DMS 273 (cell line): ENCODE data around the gene SH3BGR.
A peak's percentile ranks its signal among the peaks of the same experiment; 100 is the strongest.
"Not testable (repeated sequence)": the region's sequence is repeated elsewhere in the genome, so short reads cannot be mapped to it uniquely, and the experiment has no call there.

Experiments
- DNase-seq: peaks from one replicate; lab custom pipeline; 2025; ENCODE audit not compliant: unreplicated experiment; lab: John Stamatoyannopoulos, UW

Gene SH3BGR

DNA sequence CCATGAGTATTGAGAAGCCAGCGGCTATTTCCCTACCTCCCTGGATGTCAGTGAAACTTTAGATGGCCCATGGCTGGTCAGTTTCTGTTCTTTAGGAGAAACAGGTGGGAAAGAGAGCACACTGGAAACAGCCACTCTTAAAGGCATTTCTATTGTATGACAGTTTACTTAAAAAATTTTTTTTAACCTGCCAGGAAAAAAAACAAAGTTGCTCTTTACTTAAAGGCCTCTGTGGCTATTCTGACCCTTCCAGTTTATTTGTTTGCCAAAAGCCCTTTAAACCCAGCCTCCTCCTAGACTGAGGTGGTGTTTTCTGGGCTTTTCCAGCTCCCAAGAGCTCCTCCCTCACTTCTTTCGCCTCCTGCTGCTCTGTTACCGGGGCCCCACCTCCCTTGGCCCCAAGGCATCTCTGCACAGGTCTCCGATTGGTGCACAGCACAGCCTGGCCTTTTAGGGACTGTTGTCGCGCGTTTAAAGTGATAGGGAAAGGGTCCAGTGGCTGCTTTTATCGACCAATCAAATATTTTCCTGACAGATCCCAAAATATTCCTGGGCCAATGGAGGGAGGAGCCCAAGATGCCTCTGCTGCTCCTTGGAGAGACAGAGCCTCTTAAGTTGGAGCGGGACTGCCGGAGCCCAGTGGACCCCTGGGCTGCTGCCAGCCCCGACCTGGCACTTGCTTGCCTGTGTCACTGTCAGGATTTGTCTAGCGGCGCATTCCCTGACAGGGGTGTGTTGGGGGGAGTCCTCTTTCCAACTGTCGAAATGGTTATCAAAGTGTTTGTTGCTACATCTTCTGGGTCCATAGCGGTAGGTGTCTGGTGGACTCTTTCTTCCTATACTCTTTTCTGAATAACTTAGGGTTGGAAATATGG lies at the start of gene SH3BGR:
TSS of gene SH3BGR (plus strand) at position 639 of the 875 bp plus-strand sequence. CDS start at position 766, 127 bp downstream.
- DNase-seq = peak; percentile 29

DNA sequence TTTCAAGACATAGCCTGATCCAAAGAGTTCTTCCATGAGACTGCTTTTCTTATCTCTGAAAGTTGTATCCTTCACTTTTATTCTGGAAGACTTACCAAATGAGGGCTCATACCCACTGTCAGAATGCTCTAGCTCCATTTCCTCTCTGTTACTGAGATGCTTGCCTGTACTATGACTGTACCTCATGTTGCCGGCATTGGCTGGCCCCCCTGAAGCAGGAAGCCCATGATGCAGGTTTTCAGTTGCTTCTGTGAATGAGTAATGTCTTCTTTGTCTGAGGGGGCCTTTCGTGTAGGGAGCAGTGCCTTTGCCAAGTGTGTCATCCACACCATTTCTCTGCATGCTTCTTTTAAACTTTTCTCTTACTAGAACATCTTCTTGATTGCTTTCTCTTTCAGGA lies 45.7 kb upstream of the SH3BGR start:
- no peak for DNase-seq

DNA sequence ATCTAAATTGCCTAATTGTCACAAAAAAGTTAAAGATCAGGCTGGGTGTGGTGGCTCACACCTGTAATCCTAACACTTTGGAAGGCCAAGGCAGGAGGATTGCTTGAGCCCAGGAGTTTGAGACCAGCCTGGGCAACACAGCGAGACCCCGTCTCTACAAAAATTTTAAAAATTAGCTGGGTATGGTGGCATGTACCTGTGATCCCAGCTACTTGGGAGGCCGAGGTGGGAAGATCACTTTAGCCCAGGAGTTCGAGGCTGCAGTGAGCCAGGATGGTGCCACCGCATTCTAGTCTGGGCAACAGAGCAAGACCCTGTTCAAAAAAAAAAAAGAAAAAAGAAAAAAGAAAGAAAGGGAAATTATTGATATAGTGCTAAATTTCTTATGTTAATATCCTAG lies 32.6 kb upstream of the SH3BGR start:
- DNase-seq = not testable (repeated sequence)

- DNase-seq = no peak
Observed at GRCh38 chr21:39422527-39423241, 29.1 kb upstream of the SH3BGR start.

GRCh38 chr21:39429445-39429844 lies 22.3 kb upstream of the SH3BGR start:
- DNase-seq = no peak

DNA sequence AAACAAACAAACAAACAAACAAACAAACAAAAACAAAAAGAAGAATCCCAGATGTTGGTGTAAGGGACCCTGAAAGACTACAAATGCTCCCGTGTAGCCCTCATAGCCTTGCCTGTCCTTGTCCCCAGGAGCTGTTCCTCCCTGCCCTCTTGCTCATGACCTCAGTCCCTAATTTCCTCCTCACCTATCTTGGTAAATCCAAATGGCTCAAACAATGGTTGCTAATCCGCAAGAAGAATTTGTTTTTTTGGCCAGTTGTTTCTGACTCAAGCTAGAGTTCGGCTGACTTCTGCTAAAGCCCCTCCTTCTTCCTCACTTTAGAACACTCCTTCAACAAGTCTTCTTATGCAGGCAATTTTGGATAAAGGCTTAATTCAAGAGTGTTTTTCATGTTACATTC lies 21.8 kb upstream of the SH3BGR start:
- DNase-seq = no peak

- no peak for DNase-seq
Observed at GRCh38 chr21:39430457-39430856, 21.3 kb upstream of the SH3BGR start.

GRCh38 chr21:39430954-39431353 lies 20.8 kb upstream of the SH3BGR start:
- no peak for DNase-seq

- DNase-seq = no peak
Observed at GRCh38 chr21:39434950-39435349, 16.8 kb upstream of the SH3BGR start.

GRCh38 chr21:39439232-39439631 lies 12.5 kb upstream of the SH3BGR start:
- DNase-seq = no peak

DNA sequence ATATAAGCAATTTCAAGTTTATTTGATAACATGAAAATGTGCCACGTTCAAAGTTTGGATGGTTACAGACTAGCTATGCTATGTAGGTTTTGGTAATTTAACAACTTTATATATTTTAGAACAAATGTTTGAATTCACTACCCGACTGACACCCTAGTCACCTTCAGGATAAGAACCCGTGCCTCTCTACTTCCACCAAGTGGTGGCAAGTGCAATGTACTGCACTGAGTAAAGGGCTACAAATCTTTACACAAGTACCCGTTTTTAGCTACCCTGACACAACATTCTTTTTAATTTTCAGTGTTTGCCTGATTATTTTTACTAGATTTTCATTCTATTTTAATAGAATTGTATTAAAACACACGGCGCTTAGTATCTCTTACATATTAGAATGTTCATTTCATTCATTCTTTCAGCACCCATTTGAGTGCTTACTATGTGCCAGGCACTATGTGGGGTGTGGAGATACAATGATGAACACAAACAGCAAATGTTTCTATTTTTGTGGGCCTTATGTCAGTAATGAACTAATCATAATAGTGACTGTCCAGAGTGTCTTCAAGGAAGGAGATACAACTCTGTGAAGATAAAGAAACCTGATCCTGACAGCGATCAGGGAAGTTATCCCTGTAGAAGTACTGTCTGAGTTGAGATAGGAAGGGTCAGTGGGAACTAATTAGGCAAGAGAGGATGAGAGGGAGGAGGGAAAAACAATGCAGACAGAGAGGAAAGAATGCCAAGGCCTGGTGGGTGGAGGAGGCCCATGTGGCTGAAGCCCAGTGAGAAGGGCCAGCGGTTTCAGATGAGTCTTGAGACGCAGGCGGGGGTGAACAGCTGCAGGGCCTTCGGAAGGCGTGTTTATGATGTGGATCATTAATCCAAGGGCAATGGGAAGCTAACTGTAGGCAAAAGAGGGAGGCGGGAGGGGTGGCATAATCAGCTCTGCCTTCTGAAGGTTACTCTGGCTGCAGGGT lies 10.0 kb upstream of the SH3BGR start:
- DNase-seq = peak; percentile 70

DNA sequence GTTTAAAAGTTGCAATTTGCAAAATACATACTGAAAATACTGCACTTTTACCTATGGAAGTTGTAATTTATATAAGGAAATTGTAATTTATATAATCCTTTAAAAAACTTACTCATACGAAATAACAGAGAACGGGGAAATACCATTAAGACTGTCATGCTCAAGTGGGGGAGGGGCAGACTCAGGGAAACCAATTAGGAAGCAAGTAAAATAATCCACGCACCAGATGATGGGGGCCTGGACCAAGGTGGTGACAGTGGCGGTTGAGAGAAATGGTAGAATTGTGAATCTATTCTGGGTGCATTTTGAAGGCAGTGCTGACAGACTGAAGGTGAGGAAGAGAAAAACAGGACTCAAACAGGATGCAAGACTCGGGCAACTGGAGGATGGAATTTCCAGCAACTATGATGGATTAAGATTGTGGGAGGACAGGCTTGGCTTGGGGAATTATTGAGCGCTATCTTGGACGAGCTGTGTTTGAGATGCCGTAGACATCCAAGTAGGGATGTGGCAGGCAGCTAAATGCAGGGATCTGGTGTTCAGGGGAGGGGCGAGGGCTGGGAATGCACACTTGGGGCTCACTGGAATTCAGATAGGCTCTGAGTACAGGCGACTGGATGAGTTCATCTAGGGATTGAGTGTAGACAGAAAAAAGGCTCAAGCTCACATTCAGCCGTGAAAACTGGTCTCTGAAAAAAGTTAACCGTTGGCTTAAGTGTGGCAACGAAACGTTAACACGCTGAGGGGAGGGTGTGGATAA lies 7.2 kb upstream of the SH3BGR start:
- peak; percentile 49 for DNase-seq

- peak; percentile 97 for DNase-seq
Observed at GRCh38 chr21:39445321-39446269, 6.2 kb upstream of the SH3BGR start, which contains the start of gene LCA5L. Gene LCA5L, minus strand, starts transcription at chr21:39445778. Its CDS starts 17,285 bp downstream, at chr21:39428493.

DNA sequence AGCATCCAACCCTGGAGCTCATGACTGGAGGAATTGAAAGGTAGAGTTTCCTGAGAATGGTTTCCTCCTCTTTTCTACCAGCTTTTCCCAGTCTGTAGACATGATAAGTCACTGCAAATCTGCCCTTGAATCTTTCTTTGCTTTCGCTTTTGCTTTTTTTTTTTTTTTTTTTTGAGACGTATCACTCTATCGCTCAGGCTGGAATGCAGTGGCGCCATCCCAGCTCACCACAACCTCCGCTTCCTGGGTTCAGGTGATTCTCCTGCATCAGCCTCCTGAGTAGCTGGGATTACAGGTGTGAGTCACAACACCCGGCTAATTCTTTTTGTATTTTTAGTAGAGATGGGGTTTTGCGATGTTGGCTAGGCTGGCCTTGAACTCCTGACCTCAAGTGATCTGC lies 4.5 kb upstream of the SH3BGR start:
- no peak for DNase-seq

DNA sequence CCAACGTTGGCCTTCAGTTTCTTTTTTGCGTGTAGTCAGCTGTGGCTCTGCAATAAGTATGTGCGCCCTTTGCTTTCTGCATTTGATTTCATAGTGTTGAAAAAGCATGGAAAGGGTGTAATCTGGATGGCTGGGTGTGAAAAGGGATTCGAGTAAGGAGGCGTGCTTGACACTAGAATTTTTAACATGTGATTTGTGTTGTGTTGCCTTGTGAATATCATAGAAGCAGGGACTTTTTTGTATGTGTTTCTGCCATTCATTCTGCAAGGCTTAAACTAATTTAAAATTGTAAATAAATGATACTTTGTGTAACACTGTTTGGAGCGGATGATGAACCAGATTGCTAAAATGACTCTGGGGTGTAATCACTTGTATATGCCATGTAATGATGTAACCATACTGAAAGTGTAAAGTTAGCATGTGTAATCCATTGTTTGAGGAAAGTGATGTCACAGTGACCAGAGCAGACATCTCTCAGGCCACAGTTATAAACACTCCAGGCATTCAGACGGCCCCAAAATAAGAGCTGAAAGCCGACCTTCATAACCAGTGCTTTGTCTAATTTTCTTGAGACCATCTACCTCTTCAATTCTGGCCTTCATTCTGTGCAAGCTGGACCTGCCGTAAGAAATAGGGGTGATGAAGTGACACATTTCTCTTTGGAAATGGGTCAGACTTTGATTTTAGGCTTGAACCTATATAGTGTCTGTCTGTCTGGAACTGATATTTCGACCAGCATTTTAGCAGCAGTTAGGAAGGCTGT lies 618 bp downstream of the SH3BGR start:
- DNase-seq = no peak

GRCh38 chr21:39452970-39453342 lies 1.2 kb downstream of the SH3BGR start:
- DNase-seq = no peak

DNA sequence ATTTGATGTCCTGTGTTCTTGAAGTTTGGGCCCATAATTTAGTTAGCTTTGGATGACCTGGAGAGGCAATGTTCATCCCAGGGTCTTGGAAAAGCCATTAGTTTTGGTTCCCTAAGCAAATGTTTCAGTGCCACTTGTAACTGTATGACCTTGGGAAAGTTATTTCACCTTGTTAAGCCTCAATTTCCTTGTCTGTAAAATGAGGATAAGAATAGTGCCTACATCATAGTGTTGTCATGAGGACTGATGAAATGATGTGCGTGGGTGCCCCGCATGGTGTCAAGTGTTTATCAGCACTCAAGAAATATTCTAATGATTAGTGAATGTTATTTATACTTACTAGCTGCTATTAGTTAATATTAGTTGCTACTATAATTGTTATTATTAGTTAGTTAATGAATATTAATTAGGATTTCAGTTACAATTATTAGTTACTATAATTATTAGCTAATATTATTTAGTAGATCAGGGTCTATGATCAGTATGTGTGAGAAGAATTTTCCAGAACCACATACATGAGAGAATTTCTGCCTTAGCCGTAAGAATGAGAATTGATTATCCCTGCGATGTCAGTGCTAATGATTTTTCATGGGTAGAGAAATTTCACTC lies 1.9 kb downstream of the SH3BGR start:
- DNase-seq = no peak
